Neuron (in vitro differentiated cells): ENCODE measurements around the gene IGLON5.

Experiments
- H2AFZ ChIP-seq: one replicate; pipeline ENCODE4 v1.6.1; 2013; ENCODE audit warnings: low read depth, mild to moderate bottlenecking, inconsistent platforms, low read length, moderate library complexity
- H3K27me3 ChIP-seq: one replicate; pipeline ENCODE4 v1.6.1; 2013; ENCODE audit warnings: low read length; ENCODE audit not compliant: insufficient read depth
- H3K36me3 ChIP-seq: one replicate; pipeline ENCODE4 v1.6.1; 2013; ENCODE audit warnings: low read length; ENCODE audit not compliant: insufficient read depth
- H3K4me1 ChIP-seq: one replicate; pipeline ENCODE4 v1.6.1; 2013; ENCODE audit warnings: low read length; ENCODE audit not compliant: insufficient read depth
- H3K4me3 ChIP-seq: 2 replicates; pipeline ENCODE4 v1.5.1; 2013; ENCODE audit warnings: mild to moderate bottlenecking, low read length, moderate library complexity
- H3K9me3 ChIP-seq: one replicate; pipeline ENCODE4 v1.6.1; 2013; ENCODE audit warnings: low read length

The IGLON5 gene

GRCh38 chr19:51294977-51295375, 16.5 kb upstream of the IGLON5 start:
- Histone ChIP-seq H3K27me3 (peaks cover 13% of the 10 kb centered on the region), H2AFZ (no peak overlapping the region), H3K9me3 (no peaks in the 10 kb centered on the region), H3K4me1 (no peaks in the 10 kb centered on the region), H3K4me3 (no peak overlapping the region), H3K36me3 (no peaks in the 10 kb centered on the region)

- Histone ChIP-seq H3K4me1 (peaks cover 4% of the 10 kb centered on the region), H3K36me3 (no peaks in the 10 kb centered on the region), H2AFZ (no peak overlapping the region)
Measured at GRCh38 chr19:51295382-51296126, 15.9 kb upstream of the IGLON5 start.

GRCh38 chr19:51296336-51297093, 14.9 kb upstream of the IGLON5 start:
- Histone ChIP-seq H3K4me1 (peaks cover 7% of the 10 kb centered on the region), H3K9me3 (no peaks in the 10 kb centered on the region), H3K4me3 (no peak overlapping the region), H2AFZ (no peak overlapping the region), H3K27me3 (peaks cover 13% of the 10 kb centered on the region), H3K36me3 (no peaks in the 10 kb centered on the region)

More at GRCh38 chr19:51295382-51296126, 15.9 kb upstream of the IGLON5 start:
- no peak overlapping the region for H3K4me3 ChIP-seq
- H3K9me3 ChIP-seq: no peaks in the 10 kb centered on the region
- peaks cover 13% of the 10 kb centered on the region for H3K27me3 ChIP-seq

- Histone ChIP-seq H3K27me3 (peaks cover 13% of the 10 kb centered on the region), H3K4me1 (peaks cover 7% of the 10 kb centered on the region), H3K4me3 (no peak overlapping the region), H3K9me3 (no peaks in the 10 kb centered on the region), H2AFZ (no peak overlapping the region), H3K36me3 (no peaks in the 10 kb centered on the region)
Measured at GRCh38 chr19:51297406-51297805, 14.0 kb upstream of the IGLON5 start.

GRCh38 chr19:51301266-51301665, 10.2 kb upstream of the IGLON5 start:
- Histone ChIP-seq H2AFZ (no peak overlapping the region), H3K9me3 (no peaks in the 10 kb centered on the region), H3K4me1 (peaks cover 7% of the 10 kb centered on the region), H3K36me3 (no peaks in the 10 kb centered on the region), H3K4me3 (no peak overlapping the region), H3K27me3 (no peaks in the 10 kb centered on the region)

- H3K27me3 ChIP-seq: peaks cover 3% of the 10 kb centered on the region
- H2AFZ ChIP-seq: no peak overlapping the region
- peaks cover 4% of the 10 kb centered on the region for H3K9me3 ChIP-seq
- no peaks in the 10 kb centered on the region for H3K36me3 ChIP-seq
- H3K4me1 ChIP-seq: peaks cover 3% of the 10 kb centered on the region
- no peak overlapping the region for H3K4me3 ChIP-seq
Measured at GRCh38 chr19:51305479-51305878, 6.0 kb upstream of the IGLON5 start.

- Histone ChIP-seq H3K36me3 (no peaks in the 10 kb centered on the region), H3K4me3 (no peak overlapping the region), H3K4me1 (peaks cover 4% of the 10 kb centered on the region), H3K27me3 (peaks cover 16% of the 10 kb centered on the region), H3K9me3 (peaks cover 2% of the 10 kb centered on the region), H2AFZ (no peak overlapping the region)
Measured at GRCh38 chr19:51316688-51317087, 5.2 kb downstream of the IGLON5 start.

- Histone ChIP-seq H3K27me3 (peaks cover 11% of the 10 kb centered on the region), H2AFZ (no peak overlapping the region), H3K4me1 (peaks cover 4% of the 10 kb centered on the region), H3K4me3 (no peak overlapping the region), H3K36me3 (no peaks in the 10 kb centered on the region), H3K9me3 (peaks cover 2% of the 10 kb centered on the region)
Measured at GRCh38 chr19:51317376-51317775, 5.9 kb downstream of the IGLON5 start.

GRCh38 chr19:51317968-51318367, 6.5 kb downstream of the IGLON5 start:
- peaks cover 2% of the 10 kb centered on the region for H3K9me3 ChIP-seq
- H3K36me3 ChIP-seq: no peaks in the 10 kb centered on the region
- no peak overlapping the region for H3K4me3 ChIP-seq
- peaks cover 6% of the 10 kb centered on the region for H3K27me3 ChIP-seq
- H3K4me1 ChIP-seq: peaks cover 4% of the 10 kb centered on the region
- H2AFZ ChIP-seq: no peak overlapping the region

- H3K27me3 ChIP-seq: peaks cover 5% of the 10 kb centered on the region
- no peaks in the 10 kb centered on the region for H3K36me3 ChIP-seq
- H3K4me1 ChIP-seq: peaks cover 4% of the 10 kb centered on the region
- H3K4me3 ChIP-seq: no peak overlapping the region
- H2AFZ ChIP-seq: no peak overlapping the region
- H3K9me3 ChIP-seq: no peaks in the 10 kb centered on the region
Measured at GRCh38 chr19:51318687-51319648, 7.5 kb downstream of the IGLON5 start.

- Histone ChIP-seq H3K27me3 (peaks cover 6% of the 10 kb centered on the region), H3K4me3 (no peak overlapping the region), H3K9me3 (no peaks in the 10 kb centered on the region), H3K36me3 (no peaks in the 10 kb centered on the region), H3K4me1 (peaks cover 4% of the 10 kb centered on the region), H2AFZ (no peak overlapping the region)
Measured at GRCh38 chr19:51319649-51320279, 8.3 kb downstream of the IGLON5 start.

- Histone ChIP-seq H3K36me3 (no peaks in the 10 kb centered on the region), H3K4me1 (peaks cover 4% of the 10 kb centered on the region), H3K4me3 (no peak overlapping the region), H3K9me3 (no peaks in the 10 kb centered on the region), H2AFZ (no peak overlapping the region), H3K27me3 (peaks cover 6% of the 10 kb centered on the region)
Measured at GRCh38 chr19:51320280-51320657, 8.8 kb downstream of the IGLON5 start.
